ENCODE data around the gene WDR38. TPM values are rescaled to one million over a fixed set of nuclear protein-coding genes. Genes with fewer than 3 reads are reported as not detected.

The WDR38 gene
- total RNA-seq, 4 donors from 2014 or later: 0.33 to 1.5 (median 0.79) TPM; not detected in 1

DNA sequence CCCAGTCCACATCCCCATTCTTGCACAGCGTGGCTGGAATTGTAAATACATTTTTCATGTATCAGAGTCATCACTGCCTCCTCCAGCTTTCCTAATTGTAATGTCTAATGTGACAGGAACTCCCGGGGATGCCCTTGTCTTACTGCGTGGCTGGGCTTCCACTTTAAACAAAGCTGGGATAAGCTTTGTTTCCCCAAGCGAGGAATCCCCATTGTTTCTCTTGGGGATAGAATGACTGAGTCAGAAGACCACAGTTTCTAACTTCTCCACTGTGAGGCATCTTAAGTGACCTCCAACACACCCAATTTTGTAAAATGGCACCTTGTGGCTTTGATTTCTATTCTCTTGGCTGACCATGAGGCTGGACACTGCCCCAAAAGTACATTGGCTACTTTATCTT is 31.1 kb downstream of the WDR38 start:
- WGBS, 2 donors: 64 to 83% methylated on average over 4 of the region's 4 CpGs
- no peaks in the 10 kb centered on the region for H3K4me1 ChIP-seq
- no peak overlapping the region for H3K4me3 ChIP-seq (replicated peaks in 1 of 3)
- H3K9me3 ChIP-seq: no peaks in the 10 kb centered on the region
- no peak for DNase-seq
- H3K27ac ChIP-seq: no peak overlapping the region
- H3K27me3 ChIP-seq: no peaks in the 10 kb centered on the region
- H3K36me3 ChIP-seq: peaks cover 32 to 49% of the 10 kb centered on the region in 2 donors
- no peak for TF ChIP-seq POLR2A (IDR thresholded peaks at IDR 0.05)
- TF ChIP-seq, protein P1, sequence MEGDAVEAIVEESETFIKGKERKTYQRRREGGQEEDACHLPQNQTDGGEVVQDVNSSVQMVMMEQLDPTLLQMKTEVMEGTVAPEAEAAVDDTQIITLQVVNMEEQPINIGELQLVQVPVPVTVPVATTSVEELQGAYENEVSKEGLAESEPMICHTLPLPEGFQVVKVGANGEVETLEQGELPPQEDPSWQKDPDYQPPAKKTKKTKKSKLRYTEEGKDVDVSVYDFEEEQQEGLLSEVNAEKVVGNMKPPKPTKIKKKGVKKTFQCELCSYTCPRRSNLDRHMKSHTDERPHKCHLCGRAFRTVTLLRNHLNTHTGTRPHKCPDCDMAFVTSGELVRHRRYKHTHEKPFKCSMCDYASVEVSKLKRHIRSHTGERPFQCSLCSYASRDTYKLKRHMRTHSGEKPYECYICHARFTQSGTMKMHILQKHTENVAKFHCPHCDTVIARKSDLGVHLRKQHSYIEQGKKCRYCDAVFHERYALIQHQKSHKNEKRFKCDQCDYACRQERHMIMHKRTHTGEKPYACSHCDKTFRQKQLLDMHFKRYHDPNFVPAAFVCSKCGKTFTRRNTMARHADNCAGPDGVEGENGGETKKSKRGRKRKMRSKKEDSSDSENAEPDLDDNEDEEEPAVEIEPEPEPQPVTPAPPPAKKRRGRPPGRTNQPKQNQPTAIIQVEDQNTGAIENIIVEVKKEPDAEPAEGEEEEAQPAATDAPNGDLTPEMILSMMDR (IDR thresholded peaks at IDR 0.05): no peak
- intact Hi-C loops (cut with DNase I): no loop called here

- Histone ChIP-seq H3K27me3 (no peaks in the 10 kb centered on the region), H3K27ac (no peak overlapping the region), H3K4me3 (replicated peaks in 1 of 3) (no peak overlapping the region), H3K4me1 (no peaks in the 10 kb centered on the region), H3K36me3 (peaks cover 25 to 53% of the 10 kb centered on the region in 2 donors), H3K9me3 (no peaks in the 10 kb centered on the region)
- intact Hi-C loops (cut with DNase I): no loop called here
- DNase-seq: no peak
- WGBS, 2 donors: 95 to 98% methylated on average over 4 of the region's 4 CpGs
- TF ChIP-seq POLR2A (IDR thresholded peaks at IDR 0.05): no peak
- TF ChIP-seq, protein P1 (IDR thresholded peaks at IDR 0.05): no peak
These were observed 32.3 kb downstream of the WDR38 start for GRCh38 chr9:124885551-124885950.

DNA sequence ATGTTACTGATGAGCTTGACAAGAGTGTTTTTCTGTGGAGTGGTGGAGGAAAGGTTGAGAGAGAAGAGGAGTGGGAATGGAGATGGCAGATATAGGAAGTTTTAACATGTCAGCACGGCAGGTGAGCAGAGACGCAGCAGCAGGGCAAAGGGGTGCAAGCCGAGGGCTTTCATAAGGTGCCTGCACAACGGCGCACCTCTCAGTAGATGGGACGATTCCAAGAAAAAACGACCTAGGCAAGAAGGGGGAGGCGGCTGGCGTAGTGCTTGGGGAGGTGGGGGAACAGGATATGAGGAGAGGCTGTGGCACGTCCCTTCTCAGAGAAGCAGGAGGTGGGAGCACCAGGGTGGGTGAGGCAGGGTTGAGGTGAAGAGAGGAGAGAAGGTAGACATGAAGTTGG is 33.2 kb downstream of the WDR38 start:
- Histone ChIP-seq H3K4me1 (no peaks in the 10 kb centered on the region), H3K36me3 (peaks cover 20 to 53% of the 10 kb centered on the region in 2 donors), H3K9me3 (no peaks in the 10 kb centered on the region), H3K27me3 (no peaks in the 10 kb centered on the region), H3K4me3 (replicated peaks in 1 of 3) (no peak overlapping the region), H3K27ac (no peak overlapping the region)
- 88 to 93% methylated on average over 10 of the region's 10 CpGs for WGBS, 2 donors
- DNase-seq: no peak
- intact Hi-C loops (cut with DNase I): no loop called here
- TF ChIP-seq, protein P1 (IDR thresholded peaks at IDR 0.05): no peak
- no peak for TF ChIP-seq POLR2A (IDR thresholded peaks at IDR 0.05)

DNA sequence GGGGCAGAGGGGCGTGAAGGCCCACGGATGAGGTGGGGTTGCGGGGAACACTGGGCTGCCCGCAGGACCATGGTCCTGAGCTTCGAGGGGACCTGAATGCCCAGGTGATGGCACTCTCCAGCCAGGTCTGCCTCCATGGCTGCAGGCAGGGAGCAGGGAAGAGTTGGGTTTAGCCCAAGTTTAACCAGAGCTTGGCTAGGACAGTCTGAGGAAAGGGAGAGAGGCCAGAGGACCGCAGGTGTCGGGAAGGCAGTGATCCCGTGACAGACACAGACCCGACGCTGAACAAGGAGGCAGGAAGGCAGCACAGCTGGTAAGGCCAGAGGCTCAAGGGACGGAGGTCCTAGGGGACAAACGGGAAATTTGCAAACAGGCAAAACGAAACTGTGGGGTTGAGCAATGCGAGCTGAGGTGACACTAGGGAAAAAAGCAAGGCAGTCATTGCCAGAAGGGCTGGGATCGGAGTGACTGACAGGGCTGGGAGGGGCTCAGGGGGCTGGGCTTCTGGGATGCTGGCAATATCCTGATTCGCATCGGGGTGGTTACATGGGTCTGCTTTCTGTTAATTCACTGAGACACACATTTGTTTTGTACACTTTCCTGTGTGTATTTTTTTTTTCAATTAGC is 33.7 kb downstream of the WDR38 start:
- Histone ChIP-seq H3K27me3 (no peaks in the 10 kb centered on the region), H3K9me3 (no peaks in the 10 kb centered on the region), H3K36me3 (peaks cover 19 to 53% of the 10 kb centered on the region in 2 donors), H3K4me1 (no peaks in the 10 kb centered on the region), H3K4me3 (replicated peaks in 1 of 3) (no peak overlapping the region), H3K27ac (no peak overlapping the region)
- intact Hi-C loops (cut with DNase I): no loop called here
- DNase-seq: no peak
- 90 to 92% methylated on average over 17 of the region's 17 CpGs for WGBS, 2 donors
- no peak for TF ChIP-seq POLR2A (IDR thresholded peaks at IDR 0.05)
- TF ChIP-seq, protein P1 (IDR thresholded peaks at IDR 0.05): no peak

- H3K4me1 ChIP-seq: no peaks in the 10 kb centered on the region
- DNase-seq: no peak
- intact Hi-C loops (cut with DNase I): no loop called here
- no peak overlapping the region for H3K27ac ChIP-seq
- H3K36me3 ChIP-seq: peaks cover 14 to 53% of the 10 kb centered on the region in 2 donors
- TF ChIP-seq POLR2A (IDR thresholded peaks at IDR 0.05): no peak
- TF ChIP-seq, protein P1 (IDR thresholded peaks at IDR 0.05): no peak
- 88 to 93% methylated on average over 5 of the region's 5 CpGs for WGBS, 2 donors
- H3K27me3 ChIP-seq: no peaks in the 10 kb centered on the region
- no peaks in the 10 kb centered on the region for H3K9me3 ChIP-seq
- H3K4me3 ChIP-seq (replicated peaks in 1 of 3): no peak overlapping the region
These were observed 34.6 kb downstream of the WDR38 start for GRCh38 chr9:124887832-124888231.

All from thyroid gland (tissue), 4 donors.